Measurements from ENCODE around the gene FAM186B.
A peak's percentile ranks its signal among the peaks of the same experiment; 100 is the strongest.
"Not testable (repeated sequence)": the region's sequence is repeated elsewhere in the genome, so short reads cannot be mapped to it uniquely, and the experiment has no call there.

FAM186B gene, protein sequence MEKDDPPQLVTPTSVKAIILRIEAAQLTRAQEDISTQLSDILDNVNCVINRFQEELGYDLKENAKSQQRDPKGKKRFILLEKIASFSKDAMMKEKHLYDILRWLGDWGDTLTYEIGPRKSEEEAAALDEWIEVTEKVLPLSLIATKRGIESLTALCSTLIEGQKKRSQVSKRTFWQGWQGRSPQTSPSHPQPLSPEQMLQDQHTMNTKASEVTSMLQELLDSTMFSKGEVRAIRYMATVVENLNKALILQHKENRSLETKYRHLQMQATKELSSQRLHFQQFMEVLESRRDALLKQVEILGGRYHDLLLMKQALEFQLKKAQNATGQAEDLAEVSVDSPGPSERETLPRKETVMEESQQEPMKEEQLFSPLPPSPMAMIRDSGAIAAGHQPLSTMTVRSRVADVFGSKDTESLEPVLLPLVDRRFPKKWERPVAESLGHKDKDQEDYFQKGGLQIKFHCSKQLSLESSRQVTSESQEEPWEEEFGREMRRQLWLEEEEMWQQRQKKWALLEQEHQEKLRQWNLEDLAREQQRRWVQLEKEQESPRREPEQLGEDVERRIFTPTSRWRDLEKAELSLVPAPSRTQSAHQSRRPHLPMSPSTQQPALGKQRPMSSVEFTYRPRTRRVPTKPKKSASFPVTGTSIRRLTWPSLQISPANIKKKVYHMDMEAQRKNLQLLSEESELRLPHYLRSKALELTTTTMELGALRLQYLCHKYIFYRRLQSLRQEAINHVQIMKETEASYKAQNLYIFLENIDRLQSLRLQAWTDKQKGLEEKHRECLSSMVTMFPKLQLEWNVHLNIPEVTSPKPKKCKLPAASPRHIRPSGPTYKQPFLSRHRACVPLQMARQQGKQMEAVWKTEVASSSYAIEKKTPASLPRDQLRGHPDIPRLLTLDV

DNA sequence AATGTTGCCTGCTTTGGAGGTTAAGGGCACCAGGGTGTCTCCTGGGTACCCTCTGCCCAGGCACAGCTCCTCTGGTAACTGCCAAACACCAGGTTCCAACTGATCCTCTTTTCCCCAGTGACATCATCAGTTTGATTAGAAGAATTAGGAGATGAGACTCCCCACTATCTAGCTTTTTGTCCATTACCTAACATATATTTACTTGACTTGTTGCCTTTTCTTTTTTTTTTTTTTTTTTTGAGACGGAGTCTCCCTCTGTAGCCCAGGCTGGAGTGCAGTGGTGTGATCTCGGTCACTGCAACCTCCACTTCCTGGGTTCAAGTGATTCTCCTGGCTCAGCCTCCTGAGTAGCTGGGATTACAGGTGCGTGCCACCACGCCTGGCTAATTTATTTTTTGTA, at the start of gene FAM186B:
FAM186B (minus strand) TSS at position 101 of the 400 bp plus-strand sequence. CDS start 162 bp downstream, outside the sequence.
- DNase-seq: not testable (repeated sequence)

DNA sequence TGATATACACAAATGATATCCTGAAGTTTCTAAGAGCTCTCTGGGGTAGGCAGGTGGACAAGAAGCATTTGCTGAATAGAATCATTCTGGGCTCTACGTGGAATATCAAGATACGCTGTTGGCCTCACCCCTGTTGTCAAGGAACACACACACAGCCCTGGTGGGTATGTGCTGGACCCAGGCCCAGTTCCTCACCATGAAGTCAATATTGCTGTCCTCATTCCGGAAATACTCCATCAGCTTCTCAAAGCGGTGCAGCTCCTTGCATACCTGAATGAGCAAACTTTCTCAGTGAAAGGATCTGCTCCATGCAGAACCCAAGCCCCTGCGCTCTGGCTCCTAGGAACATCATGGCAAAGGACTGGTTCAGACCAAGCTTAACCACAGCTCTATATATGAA, 49.3 kb upstream of the FAM186B start:
- no peak for DNase-seq

DNA sequence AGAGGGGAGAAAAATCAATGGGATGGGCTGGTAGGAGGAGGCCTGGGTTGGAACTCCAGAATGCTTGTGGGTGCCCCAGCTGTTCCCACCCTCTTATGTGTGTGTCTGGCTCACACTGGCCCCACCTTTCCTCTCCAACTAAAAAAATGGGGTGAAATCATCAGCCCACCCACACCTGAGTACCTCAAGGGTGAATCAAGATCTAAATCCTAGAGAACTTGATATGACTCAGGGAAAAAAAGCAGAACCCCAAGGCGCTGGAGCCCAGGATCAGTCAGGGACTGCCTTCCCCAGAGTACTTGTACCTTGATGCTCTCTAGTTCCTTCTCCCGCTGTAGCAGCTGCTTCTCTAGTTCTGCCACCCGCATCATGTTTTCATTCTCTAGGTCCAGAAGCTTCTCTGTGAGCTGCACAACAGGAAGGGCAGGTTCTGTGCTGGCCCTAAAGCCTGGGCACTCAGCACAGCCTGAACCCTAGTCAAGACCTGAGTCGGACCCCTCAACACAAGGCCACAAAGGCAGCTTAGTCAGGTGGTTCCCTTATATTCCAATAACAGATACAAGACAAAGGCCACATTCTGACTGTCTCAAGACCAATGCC, 47.6 kb upstream of the FAM186B start:
- no peak for DNase-seq

DNA sequence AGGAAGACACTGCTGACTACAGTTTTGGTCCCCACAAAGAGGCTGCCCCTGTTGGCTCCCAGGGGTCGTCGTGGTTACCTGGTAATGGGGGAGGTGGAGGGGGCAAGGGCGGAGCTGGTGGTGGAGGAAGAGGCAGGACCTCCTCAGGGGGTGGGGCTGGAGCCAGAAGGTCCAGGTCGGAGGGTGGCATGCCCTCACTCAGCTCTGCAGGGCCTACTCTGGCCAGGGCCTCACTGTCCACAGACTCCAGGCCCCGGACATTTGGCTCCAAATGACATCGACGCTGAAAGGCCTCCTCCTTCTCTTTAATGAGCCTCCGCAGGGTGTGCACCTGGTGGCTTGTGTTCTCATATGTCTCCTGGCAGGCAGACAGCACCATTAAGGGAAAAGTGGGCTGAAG, 46.4 kb upstream of the FAM186B start:
- no peak for DNase-seq

DNA sequence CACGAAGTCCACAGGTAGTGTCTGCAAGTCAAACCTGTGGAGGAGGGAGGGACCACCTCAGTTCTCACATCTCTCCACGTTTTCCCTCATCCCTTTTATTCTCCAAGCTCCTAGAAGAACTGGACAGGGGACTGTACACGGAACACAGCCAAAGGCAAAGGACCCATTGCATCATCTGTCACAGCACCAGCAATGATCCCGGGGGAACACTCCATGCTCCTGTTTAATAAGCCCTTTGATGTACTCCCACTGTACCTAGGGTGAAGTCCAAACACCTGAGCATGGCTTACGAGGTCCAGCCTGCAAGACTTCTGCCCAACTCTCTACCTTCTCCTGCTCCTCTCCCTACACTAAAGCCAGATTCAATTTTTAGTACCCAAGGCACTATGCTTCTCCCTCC, 44.5 kb upstream of the FAM186B start:
- DNase-seq: no peak

DNA sequence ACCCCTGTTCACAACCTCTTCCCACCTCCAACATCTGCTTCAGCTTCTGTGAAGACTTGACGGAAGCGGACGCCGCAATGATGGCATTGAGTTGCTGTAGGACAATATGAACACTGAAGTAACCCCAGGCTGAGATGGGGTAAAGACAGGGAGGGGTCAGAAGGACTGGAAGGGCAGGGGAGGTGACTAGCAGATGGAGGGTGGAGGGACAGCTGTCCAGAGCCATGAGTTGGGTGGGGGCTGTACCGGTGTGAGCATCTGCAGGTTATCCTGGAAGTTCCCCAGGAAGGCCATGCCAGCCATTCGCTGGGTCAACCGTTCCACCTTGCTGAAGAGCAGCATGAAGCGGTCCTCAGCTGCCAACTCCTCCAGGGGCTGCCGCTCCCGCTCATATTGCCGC, 44.0 kb upstream of the FAM186B start:
- DNase-seq: no peak

DNA sequence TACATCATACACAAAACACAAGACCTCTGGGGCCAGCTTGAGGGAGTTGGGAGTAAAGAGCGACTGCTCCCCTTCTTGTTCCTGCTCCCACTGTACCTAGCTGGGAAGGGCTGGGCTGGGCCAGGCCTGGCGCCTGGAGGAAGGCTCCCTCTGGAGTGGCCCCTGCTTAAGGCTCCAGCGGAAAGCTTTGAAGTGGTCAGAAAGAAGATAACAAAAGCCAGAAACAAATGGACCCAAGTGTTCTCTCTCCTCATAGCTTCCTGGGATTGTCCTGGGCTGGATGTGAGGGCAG, 43.2 kb upstream of the FAM186B start:
- DNase-seq: no peak

DNA sequence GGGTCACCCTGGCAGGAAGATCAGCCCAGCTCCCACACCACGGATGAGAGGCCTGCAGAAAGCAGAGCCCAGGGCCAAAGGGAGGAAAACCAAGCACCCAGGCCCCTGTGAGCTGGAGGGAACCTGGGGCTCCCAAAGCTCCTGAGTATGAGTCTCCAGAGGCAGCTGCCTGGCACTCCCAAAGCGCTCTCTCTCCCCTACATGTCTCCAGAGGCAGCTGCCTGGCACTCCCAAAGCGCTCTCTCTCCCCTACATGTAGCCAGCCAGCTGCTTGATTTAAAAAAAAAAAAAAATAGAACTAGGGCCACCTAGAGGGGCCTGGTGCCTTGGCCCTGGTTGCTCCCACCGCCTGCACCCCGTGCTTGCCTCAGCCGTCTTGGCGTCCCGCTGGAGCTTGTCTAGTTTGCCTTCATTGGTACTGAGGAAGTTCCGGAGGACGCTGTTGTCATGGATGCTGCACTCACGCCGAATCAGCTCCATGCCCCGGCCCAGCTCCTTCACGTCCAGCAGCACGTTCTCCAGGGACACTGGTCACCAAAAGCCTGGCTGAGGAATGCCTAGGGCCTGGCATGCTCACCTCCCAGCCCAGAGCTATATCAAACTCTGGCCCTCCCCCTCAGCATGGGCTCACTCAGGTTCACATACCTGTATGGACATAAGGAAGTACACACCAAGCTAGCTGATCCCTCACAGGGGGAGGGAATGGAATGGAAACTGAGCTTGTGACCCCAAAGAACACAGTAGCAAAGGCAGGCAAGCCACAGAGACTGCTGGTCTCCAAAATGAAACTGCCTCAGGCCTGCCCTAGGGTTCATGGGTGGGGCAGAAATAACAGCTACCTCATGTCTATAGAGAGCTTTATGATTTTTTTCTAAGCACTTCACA, 42.6 kb upstream of the FAM186B start:
- no peak for DNase-seq

DNA sequence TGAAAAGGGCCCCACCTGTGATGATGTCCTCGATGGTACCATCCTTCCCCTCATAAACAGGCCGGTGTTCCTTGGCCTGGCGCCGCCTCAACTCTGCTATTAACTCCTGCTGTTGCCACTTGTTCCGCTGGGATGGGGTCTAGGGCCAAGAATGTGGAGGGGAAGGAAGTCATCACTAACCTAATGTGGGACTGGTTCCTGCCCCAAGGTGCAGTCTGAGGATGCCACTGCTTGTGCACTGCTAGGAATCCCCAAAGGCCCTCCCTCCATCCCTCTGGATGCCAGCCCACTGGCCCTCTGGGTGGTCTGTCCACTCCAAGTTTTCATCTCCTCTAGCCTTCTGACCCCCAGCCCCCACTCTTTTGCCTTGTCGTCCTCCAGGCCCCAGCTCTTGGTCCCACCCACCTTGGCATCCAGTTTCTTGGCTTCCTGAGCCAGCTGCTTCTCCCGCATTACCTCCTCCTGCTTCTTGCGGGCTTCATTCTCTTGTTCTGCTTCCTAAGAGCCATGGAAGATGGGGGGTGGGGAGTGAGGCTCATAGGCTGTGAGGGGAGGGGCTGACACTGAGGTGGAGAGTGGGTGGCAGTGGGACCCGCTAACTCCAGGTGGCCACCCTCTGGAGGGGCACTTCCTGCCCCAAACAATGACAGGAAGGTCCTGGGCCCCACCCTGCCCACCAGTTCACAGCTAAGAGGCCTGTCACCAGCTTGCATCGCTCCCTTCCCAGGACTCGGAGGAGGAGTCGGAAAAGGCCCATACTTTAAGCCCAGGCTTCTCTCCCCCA, 41.6 kb upstream of the FAM186B start:
- DNase-seq: no peak

DNA sequence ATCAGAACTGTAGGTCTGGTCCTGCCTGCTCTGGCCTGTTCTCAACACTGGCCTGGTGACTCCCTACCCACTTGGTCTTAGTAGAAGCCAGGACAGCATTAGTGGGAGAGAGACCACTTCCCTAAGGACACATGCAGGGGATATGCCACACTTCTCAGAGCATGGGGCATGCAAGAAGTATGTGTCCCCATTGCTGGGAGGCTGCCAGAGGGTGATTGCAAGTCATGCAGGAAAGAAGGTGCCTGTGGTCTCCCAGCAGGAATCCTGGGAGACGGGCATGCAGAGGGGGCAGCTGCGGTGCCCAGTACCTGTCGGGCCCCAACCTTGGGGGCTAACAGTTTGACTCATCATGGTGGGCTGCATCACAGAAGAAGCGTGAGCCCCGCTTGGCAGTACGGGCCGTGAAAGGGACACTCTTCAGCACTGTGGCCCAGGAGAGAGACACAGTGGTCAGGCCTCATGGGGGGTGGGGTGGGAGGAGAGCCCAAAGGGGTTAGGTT, 40.9 kb upstream of the FAM186B start:
- DNase-seq: no peak

DNA sequence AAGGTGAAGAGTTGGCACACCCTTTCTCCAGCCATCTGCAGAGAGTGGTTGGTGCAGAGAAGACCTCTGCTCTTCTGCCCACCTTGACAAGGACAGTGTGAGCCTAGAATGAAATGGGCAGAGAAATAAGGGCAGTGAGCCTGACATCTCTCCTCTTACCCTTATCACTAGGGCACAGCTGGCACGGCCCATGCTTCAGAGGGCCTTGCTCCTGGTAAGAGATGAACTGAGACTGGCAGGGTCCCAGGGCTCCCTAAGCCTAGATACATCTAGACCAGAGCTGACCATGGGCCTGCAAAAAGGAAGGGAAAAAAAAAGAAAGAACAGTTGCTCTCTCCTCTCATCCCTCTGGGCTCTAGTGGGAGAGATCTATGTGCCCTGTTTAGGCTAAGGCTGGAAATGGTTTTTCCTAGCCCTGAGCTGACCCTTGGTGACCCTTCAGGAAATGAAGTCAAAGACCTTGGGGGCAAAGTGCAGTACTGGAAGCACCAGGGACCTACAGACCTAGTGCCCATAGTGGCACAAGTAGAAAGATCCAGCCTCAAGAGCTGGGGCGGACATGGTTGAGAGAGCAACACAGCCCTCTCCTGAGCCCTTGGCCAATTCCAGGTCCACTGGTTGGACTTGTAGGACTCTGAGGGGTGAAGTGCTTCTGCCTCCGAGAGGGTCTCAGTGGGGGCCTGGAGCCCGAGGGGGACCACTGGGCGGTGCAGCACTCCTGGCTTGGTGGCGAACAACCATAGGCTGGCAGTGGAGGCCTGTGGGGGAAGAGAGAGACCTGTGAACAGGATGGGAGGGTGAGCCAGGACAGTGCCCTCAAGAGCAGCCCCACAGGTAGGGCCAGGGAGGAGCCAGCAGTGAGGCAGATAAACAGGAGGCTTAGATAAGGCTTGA, 40.0 kb upstream of the FAM186B start:
- DNase-seq: no peak

DNA sequence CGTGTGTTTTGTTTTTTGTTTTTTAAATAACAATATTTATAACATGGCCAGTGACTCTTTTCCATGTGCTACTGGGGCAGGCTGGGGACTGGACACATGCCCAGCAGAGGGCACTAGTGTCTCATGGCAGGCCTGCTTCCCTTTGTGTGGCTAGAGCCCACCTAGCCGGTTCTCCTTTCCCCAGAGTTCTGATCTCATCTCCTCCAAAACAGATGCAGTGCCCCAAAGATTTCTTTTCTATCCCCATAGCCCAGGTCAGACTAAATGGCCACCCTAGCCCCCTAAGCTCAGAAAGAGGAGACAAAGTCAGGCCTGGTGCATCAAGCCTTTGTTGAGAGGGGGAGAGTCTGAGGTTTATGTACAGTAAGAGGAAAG, 39.2 kb upstream of the FAM186B start:
- peak; percentile 84 to 87 for DNase-seq

DNA sequence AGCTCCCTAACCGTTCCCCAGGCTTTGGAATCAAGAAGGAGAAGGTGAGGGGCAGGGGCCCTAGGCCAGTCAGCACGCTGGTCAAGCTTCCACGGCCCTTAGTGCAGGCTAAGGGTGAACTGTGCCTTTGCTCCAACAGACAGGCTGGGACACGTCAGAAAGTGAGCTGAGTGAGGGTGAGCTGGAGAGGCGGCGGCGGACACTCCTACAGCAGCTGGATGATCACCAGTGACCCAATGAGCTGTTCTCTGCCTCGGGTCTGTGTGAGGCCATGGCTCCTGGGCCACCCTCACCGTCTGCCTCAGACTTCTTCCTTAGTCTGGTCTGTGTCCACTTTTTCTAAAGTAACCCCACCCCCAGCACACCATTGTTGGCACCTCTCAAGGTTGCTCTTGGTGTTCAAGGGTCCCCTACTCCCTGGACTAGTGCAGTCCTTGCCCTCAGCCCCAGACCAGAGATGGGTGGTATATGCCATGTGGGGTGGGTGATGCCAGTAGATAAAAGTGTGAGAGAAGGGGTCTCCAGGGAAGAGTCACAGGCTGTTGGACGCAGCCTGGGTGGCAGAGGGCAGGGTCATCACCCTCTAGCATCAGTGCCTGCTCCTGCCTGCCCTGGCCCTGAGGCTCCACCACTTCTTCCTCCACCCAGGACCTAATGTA, 38.7 kb upstream of the FAM186B start:
- no peak for DNase-seq

DNA sequence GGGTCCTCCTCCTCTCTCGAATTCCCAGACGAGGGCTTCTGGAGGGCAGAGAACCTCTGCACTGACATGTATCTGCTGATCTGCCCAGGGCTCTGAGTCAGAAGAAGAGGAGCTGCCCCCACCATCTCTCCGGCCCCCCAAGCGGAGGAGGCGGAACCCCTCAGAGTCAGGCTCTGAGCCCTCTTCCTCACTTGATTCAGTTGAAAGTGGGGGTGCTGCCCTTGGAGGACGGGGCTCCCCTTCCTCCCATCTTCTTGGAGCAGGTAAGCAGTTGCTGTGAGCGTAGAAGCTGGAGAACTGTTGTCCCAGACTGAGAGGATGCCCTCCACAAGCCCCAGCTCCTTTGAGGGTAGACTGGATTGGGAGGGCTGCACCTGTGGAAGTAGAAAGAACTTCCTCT, 37.7 kb upstream of the FAM186B start:
- DNase-seq: no peak

DNA sequence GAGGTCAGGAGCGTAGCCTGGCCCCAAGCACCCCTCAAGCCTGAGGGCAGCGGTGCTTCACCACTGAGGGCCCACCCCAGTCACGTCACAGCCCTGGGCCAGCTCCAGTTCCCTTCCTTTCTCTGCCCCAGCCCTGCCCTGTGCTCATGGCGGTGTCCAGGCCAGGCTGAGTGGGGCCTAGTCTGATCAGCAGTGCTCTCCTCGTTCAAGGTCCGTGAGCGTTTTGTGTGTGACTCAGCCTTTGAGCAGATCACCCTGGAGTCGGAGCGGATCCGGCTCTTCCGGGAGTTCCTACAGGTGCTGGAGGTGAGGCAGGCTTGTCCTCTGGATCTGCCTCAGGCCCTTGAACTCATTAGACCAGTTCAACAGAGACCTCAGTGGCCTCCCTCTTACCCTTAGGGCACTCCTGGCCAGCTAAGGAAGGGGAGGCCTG, 36.9 kb upstream of the FAM186B start:
- no peak for DNase-seq

DNA sequence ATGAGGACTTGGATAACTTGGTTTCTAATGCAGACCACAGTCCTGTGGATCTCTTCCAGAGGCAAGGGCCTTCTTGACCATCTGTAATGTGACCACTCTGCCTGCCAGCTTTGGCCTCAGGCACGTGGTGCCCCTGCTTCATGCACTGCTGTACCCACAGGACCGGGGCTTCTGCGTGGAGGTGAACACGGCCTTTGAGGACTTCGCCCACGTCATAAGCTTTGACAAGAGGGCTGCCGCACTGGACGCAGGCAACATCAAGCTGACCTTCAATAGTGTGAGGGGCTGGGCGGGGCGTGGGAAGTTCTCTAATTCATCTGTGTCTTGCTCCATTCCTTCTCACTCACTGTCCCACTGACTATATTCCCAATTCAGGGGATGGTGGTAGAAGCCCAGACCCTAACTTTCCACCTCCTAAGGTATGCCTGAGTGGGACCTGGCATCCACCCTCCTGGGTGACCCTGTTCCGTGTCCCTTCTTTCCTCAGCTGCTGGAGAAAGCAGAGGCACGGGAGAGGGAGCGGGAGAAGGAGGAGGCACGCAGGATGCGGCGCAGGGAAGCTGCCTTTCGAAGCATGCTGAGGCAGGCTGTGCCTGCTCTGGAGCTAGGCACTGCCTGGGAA, 36.4 kb upstream of the FAM186B start:
- DNase-seq: no peak

DNA sequence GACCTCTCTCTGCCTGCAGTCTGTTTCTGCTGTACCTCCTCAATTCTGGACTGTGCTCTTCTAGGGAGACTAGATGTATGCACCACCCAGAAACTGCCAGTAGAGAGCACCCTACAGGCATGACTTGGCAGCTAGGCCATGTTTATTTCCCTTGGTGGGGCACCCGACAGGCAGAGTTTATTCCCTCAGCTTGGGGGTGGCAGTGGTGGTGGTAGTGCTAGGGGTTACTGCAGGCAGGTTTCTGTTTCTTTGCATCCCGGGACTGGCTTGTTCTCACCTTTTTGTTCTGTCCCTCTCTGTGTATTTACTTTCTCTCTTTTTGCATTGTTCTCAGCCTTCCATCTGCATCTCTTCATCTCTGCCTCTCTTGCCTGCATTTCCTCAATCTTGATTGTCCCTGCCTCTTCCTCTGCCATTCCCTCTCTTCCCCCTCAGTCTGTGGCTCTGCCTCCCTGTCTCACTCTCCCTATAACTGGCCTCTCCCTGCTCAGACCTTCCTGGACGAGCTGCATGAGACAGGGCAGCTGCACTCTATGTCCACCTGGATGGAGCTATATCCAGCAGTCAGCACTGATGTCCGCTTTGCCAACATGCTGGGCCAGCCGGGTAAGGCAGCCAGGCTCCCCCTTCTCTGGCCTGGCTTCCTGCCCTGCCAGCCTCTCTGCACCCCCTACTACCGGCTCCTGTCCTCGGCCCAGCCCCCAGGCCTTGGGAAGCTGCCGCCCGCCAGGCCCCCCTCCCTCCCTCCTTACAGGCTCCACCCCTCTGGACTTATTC, 31.7 kb upstream of the FAM186B start:
- DNase-seq: peak; percentile 61 to 74

DNA sequence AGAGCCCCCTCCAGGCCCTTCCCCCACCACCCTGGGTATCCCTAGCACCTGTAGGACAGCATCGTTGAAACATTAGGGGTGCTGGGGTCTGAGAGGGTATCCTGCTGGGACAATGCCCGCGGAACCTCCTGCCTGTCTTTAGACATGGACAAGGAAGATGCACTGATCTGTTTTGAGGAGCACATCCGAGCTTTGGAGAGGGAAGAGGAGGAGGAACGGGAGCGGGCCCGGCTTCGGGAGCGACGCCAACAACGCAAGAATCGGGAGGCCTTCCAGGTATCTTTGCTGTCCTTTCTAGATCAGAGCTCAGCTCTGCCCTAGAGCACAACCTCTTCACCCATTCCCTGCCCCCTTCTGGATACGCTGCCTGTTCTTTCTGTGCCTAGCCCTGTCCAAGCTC, 31.1 kb upstream of the FAM186B start:
- no peak for DNase-seq

DNA sequence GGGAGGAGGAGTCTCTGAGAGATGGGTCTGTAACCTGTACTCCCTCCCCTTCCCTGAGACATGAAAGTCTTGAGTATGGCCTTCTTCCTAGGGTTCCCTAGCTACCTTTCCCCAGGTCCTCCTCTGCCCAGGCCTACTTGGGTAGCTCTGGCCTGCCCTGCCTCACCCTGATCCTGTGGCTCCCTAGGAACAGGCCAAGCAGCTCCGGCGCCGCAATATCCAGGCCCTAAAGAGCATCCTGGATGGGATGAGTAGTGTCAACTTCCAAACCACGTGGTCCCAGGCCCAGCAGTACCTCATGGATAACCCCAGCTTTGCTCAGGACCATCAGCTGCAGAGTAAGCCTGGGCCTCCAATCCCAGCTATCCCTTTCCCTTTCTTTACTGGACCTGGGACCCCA, 30.2 kb upstream of the FAM186B start:
- no peak for DNase-seq
